Skeletal muscle cell (primary cell): ENCODE measurements around the gene SPACA9.

Experiments
- DNase-seq: peaks from one replicate; pipeline ENCODE4 v3.0.0-alpha.2; 2010; ENCODE audit warnings: low read depth
- H3K4me3 ChIP-seq: 2 replicates; pipeline ENCODE4 v1.5.1; 2011; ENCODE audit warnings: low read depth, mild to moderate bottlenecking, control low read depth, low read length, moderate library complexity

SPACA9 gene

DNA sequence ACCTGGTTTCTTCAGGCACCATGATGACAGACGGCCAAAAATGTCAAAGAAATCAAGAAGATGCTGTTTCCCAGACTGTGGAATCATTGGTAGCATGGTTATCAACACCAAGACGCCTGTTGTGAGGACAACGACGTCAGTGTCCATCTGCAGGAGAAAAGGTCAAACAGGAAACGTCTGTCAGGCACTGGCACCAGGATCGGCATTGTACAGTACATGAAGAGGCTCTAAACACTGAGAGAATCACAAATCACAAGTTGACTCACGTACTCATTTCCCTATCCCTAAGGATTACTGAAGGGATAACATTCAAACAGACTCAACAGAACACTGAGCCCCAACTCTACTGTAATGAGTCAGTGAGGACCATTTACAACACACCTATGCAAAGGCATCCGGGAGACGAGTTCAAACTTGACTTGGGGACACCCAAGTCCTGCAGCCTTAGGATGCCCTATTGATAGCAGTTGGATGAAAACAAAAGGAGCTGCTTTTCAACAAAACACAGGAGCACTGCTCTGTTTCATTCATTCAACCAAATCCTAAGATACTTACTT lies 44.7 kb downstream of the SPACA9 start:
- no peak overlapping the region for H3K4me3 ChIP-seq
- no peak for DNase-seq

- H3K4me3 ChIP-seq = no peak overlapping the region
- DNase-seq = no peak
These were observed 49.0 kb downstream of the SPACA9 start for GRCh38 chr9:132927704-132928103.

- DNase-seq = no peak
- H3K4me3 ChIP-seq = no peak overlapping the region
These were observed 52.6 kb downstream of the SPACA9 start for GRCh38 chr9:132931178-132931735.

DNA sequence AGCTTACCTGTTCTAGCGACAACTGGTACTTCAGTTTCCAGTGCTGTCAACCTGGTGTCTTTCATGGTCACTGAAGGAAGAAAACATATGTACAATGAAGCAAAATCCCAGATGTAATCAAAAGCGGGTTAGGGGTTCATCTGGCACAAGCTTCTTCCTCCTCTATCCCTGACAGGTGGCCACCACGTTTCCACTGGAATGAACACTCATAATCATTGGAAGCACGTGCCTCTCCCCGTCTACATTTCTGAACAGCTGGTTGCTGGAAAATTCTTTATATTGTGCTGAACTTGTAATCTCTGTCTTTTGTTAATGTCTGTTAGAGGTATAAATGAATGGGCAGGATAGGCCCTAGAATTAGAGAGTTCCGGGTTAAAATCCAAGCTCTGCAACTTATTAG lies 56.3 kb downstream of the SPACA9 start:
- DNase-seq = no peak
- H3K4me3 ChIP-seq = no peak overlapping the region

GRCh38 chr9:132937463-132937901 lies 58.8 kb downstream of the SPACA9 start:
- DNase-seq = no peak
- no peak overlapping the region for H3K4me3 ChIP-seq

GRCh38 chr9:132939169-132939568 lies 60.5 kb downstream of the SPACA9 start:
- no peak for DNase-seq
- H3K4me3 ChIP-seq = no peak overlapping the region
